NCI-H2107 (cell line): ENCODE results near the gene CDH22.

ENCODE experiments used
- DNase-seq: peaks from one replicate; lab custom pipeline; 2025; lab: John Stamatoyannopoulos, UW

CDH22 gene

GRCh38 chr20:46268131-46268614 lies 40.1 kb downstream of the CDH22 start:
- DNase-seq, result no peak

DNA sequence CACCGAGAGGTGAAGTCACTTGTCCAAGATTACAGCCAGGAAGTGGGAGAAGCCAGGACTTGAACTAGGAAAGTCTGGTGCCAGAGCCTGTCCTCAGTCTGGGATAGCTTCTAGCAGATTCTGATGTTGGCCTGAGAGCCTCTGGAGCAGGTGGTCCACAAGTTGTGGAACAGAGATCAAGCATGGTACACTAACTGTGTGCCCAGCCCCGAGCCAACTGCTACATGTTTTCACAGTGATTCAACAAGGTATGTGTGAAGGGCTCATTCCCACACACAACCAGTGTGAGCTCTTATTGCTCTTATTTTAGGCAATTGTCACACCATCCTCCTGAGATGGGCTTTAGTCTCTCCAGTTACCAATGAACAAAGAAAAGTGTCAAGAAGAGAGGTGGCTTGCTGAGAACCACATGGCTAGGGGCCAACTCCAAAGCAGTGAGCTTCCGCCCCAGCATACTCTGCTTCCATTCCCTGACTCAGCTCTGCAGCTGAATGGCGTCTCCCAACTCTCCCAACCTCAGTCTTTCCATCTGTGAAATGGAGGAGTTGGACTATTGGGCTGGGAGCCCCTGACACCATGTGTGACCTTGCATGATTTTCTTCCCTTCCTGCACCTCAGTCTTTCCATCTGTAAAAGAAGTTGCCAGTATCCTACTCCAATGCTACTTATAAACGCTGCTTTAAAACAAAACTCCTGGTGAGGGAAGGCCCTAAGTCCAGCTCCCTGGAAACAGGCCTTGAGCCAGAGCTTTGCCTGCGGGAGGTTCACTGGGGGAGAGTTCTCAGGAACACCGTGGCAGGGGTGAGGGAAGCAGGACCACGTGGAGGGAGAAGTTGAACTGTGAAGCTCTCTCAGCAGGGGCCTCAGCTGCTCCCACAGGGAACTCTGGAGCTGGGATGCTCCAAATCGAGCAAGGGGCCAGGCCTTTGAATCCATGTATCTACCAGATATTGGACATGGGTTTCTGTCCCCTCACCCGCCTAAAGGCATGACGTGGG lies 40.9 kb downstream of the CDH22 start:
- DNase-seq, result no peak

GRCh38 chr20:46265539-46265938 lies 42.8 kb downstream of the CDH22 start:
- DNase-seq, result no peak

- no peak for DNase-seq
Observed at GRCh38 chr20:46264391-46265266, 43.7 kb downstream of the CDH22 start.

DNA sequence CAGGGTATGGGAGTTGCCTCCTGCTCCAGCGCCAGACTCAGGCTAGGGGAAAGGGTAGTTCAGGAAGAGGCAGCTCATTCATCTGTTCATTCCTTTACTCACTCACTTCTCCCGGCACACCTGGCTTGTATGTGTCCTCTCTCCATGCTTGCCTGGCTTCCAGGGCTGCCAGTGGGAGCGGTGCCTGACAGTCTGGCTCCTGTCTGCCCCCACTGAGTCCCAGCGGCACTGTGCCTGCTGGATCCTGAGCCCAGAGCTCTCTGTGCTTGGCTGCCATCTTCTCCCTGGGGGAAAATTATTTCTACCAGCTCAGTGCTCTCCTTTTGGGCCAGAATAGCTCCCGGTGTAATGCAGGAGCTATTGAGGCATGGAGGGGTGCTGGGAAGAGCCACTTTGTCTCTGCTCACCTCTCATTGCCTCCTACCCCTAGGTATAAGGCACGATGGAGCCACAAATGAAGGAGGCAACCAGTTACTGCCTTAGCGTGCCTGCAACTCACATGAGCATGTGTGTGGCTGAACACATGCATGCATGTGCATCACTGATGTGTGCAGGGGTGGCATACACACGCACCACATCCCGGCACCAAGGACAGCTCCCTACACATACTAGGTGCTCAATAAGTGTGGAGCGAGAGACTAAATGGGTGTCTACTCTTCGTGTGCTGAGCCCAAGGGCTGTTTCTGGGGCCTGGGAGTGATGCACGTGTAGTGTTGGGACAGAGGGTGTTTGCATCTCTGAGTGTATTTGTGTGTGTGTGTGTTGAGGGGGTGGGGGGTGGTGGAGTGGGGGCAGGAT lies 46.6 kb downstream of the CDH22 start:
- no peak for DNase-seq

- DNase-seq, result no peak
Observed at GRCh38 chr20:46260936-46261454, 47.3 kb downstream of the CDH22 start.

- DNase-seq, result no peak
Observed at GRCh38 chr20:46260480-46260879, 47.8 kb downstream of the CDH22 start.

DNA sequence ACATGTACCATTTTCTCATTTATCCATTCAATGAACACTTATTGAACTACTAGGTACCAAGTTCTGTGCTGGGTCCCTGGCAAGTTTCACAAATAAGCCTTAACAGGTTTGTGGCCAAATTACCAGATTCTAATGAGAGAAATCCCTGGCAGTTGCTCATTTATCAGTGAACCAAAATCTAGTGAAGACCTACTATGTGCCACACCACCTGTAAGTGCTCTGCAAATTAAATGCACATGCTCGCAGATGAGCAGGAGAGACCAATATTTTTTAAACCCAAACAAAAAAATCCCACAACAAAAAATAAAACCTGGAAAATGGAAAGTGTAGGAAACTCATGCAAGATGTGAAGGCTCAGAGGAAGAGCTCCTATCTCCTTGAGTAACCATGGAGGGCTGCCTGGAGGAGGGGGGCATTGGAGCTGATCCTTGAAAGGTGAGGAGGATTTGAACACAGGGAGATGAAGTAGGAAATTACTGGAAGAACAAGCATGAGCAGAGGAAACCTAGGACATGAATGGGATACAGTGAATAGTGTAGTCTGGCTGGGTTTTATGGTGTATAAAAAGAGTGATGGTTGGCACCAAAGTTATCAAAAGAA lies 48.9 kb downstream of the CDH22 start:
- DNase-seq, result no peak

GRCh38 chr20:46257887-46258286 lies 50.4 kb downstream of the CDH22 start:
- DNase-seq, result no peak

GRCh38 chr20:46256293-46256692 lies 52.0 kb downstream of the CDH22 start:
- no peak for DNase-seq

- peak; percentile 65 for DNase-seq
Observed at GRCh38 chr20:46255440-46256104, 52.7 kb downstream of the CDH22 start.

DNA sequence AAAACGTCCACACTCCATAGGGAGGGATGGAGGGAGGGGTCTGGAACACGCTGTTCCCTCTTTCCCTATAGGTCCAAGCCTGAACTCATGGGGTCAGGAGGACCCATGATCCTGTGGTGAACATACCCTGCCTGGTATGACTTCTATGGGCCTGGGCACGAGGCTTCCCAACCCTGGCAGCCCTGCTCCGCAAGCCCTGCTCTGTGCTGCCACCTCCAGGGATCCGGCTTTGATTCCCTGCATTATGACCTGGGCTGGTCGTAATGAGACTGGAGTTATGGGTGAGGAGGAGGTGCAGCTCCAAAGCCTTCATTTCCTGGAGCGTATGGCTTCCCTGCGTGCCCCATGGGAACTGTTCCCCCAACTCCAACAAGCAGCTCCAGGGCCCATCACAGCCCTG lies 54.9 kb downstream of the CDH22 start:
- DNase-seq, result no peak

- no peak for DNase-seq
Observed at GRCh38 chr20:46252352-46253091, 55.8 kb downstream of the CDH22 start.

DNA sequence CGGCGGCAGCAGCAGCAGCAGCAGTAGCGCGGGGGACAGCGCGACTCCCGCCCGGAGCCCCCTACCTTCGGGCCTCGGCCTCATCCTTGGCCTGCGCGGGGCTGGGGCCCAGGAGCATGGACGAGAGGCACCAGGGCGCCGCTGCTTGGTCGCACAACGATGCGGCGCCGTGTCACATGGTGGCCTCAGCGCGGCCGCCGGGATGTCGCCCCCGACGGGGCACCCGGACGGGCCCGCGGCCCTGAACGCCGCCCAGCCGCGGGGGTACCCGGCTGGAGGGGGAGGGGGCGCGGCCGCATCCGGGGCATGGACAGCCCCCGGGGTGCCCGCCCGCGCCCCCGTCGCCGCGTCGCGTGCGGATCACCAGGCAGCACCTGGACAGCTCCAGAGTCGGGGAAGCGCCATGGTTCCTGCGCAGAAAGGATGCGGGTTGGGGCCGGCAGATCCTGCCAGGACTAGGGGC lies 57.1 kb downstream of the CDH22 start:
- no peak for DNase-seq

- DNase-seq, result no peak
Observed at GRCh38 chr20:46250772-46251171, 57.5 kb downstream of the CDH22 start.

DNA sequence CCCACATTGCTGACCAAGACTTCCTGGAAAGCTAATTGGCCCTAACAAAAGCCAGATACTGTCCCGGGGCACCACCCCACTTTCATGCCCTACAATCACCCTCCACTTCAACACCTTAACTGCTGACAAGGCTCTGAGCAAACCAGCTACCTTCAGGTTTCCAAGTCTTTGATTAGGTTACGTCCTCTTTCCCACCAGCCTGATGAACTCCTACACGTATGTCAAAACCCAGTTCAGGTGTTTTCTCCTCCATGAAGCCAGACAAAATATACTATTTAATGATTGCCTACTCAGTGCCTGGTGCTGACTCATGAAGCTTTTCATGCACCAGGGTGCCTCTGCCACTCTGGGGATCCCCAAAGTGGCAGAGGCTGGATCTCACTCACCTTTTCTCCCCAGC lies 58.6 kb downstream of the CDH22 start:
- no peak for DNase-seq

DNA sequence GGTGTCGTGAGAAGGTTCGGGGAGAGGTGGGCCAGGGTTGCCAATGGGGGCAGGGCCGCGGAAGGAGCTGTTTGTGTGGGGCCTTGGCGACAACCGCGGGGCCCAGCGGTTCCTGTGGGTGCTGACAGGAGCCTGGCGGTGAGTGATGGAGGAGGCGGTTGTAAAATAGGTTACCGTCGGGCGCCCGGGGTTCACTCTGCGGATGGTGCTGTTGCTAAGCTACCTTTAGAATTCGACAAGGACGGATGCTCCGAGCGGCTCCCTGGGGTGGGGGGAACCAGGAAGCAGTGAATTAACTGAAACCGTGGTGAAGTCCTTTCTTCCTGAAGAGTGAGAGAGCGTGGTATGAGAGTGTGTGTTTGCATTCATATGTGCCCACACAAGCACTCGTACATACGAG lies 61.7 kb downstream of the CDH22 start:
- peak; percentile 65 for DNase-seq

DNA sequence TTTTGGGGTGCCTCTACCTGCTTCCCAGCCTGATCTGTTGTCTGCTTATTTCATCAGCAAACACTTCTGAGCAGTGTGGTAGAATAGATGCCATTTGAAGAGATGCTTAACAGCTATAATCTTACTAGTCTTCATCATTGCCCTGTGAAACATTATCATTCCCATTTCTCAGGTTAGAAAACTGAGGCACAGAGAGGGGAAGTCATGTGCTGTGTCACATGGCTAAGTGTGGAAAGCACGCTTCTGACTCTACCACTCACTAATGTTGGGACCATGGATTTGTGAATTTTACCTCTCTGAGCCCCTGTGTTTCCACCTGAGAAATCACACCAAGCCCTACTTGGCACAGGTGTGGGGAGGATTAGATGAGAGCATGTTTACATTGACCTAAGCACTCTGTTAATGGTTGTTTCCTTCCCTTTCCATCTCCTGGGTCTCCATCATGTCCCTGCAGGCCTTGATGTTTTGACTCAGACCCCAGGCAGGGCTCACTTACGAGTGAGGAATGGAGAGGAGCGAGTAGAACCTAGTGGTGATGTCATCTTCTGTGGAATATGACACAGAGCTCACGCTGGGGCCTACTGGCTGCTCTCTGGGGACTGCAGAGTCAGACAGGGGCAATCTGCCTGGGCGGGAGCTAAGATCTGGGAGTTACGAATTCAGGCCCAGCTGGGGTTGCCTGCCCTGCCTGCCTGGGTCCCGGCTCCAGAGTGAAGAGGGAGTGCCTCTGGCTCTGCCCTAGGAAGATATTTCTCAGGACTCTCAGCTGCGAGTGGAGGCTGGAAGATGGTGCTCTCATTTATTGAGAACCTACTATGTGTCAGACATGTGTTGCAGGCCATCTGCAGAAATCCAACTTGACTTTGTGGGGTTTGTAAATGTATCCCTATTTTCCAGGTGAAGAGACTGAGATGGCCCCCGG lies 64.3 kb downstream of the CDH22 start:
- peak; percentile 65 for DNase-seq

DNA sequence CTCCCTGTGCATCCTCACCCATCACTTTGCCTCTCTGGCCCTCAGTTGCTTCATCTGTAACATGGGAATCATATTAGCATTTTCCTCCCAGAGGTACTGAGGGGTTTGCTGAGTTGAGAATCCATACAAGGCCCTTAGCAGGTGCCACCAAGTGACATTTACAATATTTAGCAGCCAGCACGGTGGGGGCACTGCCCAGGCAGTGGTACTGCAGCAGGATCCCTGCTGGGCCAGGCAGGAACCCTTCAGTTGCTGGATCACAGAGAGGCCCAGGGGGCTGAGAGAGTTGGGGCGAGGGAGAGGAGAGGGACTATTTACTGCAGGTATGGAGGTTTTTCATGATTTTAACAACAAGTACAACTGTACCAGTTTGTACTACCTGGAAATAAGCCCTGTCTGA lies 65.9 kb downstream of the CDH22 start:
- DNase-seq, result no peak
